ENCODE data around the gene PCDHA8.
"Not testable (repeated sequence)": the region's sequence is repeated elsewhere in the genome, so short reads cannot be mapped to it uniquely, and the experiment has no call there.

The PCDHA8 gene

GRCh38 chr5:140829511-140830501, 11.2 kb upstream of the PCDHA8 start:
- not testable (repeated sequence) for DNase-seq (ENCODE audit: low read depth)

DNA sequence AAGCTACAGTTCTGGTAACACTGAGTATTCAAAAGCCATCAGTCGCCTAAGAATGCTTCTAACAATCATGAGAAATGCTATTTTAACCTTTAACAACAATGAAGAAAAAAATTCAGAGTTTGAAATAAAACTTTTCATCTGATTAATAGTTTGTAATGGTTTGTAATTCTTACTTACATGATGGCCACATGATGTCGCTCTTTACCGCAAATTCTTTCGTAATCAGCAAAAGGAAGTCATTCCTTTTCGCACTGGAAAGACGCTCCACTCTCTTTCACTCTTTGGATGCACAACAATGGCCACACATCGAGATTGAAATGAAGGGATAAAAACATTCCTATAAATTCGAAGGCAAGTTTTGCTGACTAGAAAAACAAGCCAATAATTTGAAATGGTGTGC, 7.0 kb upstream of the PCDHA8 start, which contains the start of gene PCDHA7:
Gene PCDHA7, plus strand, starts transcription at position 277 of the 400 bp plus-strand sequence. Its CDS starts 115 bp downstream, at position 392.
- DNase-seq (ENCODE audit: low read depth): no peak

DNA sequence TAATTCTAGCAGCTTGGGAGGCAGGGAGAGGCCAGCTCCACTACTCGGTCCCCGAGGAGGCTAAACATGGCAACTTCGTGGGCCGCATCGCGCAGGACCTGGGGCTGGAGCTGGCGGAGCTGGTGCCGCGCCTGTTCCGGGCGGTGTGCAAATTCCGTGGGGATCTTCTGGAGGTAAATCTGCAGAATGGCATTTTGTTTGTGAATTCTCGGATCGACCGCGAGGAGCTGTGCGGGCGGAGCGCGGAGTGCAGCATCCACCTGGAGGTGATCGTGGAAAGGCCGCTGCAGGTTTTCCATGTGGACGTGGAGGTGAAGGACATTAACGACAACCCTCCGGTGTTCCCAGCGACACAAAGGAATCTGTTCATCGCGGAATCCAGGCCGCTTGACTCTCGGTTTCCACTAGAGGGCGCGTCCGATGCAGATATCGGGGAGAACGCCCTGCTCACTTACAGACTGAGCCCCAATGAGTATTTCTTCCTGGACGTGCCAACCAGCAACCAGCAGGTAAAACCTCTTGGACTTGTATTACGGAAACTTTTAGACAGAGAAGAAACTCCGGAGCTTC, 6.5 kb upstream of the PCDHA8 start:
- DNase-seq (ENCODE audit: low read depth): not testable (repeated sequence)

GRCh38 chr5:140835622-140836510, 5.1 kb upstream of the PCDHA8 start:
- no peak for DNase-seq (ENCODE audit: low read depth)

- no peak for DNase-seq (ENCODE audit: low read depth)
Measured at GRCh38 chr5:140842798-140843733, 2.1 kb downstream of the PCDHA8 start.

DNA sequence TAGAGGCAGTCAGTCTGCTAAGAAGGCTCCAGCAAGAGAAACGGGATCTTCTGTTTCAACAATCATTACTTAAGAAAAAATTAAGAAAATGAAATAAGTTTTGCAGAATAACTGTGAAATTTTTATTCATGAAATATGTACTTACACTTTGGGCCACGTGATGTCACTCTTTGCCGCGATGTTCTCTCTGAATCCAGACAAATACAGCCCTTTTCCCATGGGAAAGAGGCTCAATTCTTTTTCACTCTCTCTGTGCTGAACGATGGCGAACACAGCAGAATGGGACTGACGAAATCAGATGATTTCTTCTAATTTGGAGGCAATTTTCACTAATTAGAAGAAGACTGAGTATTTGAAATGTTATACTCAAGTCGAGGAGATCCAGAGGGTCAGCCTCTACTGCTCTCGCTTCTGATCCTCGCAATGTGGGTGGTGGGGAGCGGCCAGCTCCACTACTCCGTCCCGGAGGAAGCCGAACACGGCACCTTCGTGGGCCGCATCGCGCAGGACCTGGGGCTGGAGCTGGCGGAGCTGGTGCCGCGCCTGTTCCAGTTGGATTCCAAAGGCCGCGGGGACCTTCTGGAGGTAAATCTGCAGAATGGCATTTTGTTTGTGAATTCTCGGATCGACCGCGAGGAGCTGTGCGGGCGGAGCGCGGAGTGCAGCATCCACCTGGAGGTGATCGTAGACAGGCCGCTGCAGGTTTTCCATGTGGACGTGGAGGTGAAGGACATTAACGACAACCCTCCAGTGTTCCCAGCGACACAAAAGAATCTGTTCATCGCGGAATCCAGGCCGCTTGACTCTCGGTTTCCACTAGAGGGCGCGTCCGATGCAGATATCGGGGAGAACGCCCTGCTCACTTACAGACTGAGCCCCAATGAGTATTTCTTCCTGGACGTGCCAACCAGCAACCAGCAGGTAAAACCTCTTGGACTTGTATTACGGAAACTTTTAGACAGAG, 7.4 kb downstream of the PCDHA8 start, which contains the start of gene PCDHA9:
Gene PCDHA9, plus strand, starts transcription at position 244 of the 964 bp plus-strand sequence. Its CDS starts 114 bp downstream, at position 358.
- DNase-seq (ENCODE audit: low read depth): not testable (repeated sequence)

- not testable (repeated sequence) for DNase-seq (ENCODE audit: low read depth)
Measured at GRCh38 chr5:140849831-140850634, 9.0 kb downstream of the PCDHA8 start.

DNA sequence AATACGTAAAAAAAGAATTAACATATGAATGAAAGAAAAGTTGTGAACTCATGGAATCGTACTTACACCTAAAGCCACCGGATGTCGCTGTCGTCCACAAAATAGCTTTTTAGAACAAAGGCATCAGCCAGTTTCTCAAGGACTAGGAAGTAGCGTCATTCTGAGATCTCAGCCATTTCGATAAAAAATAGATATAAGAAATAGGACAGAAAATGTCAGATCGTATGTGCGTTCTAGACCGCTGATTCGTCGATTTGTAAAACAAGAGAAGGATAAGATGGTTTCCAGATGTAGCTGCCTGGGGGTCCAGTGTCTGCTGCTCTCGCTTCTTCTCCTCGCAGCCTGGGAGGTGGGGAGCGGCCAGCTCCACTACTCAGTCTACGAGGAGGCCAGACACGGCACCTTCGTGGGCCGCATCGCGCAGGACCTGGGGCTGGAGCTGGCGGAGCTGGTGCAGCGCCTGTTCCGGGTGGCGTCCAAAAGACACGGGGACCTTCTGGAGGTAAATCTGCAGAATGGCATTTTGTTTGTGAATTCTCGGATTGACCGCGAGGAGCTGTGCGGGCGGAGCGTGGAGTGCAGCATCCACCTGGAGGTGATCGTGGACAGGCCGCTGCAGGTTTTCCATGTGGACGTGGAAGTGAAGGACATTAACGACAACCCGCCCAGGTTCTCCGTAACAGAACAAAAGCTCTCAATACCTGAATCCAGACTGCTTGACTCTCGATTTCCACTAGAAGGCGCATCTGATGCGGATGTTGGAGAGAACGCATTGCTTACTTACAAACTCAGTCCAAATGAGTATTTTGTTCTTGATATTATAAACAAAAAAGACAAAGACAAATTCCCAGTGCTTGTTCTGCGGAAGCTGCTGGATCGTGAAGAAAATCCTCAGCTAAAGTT, 15.0 kb downstream of the PCDHA8 start, which contains the start of gene PCDHA10:
Gene PCDHA10, plus strand, starts transcription at position 126 of the 903 bp plus-strand sequence. Its CDS starts 152 bp downstream, at position 278.
- DNase-seq (ENCODE audit: low read depth): no peak

GRCh38 chr5:140857177-140857986, 16.4 kb downstream of the PCDHA8 start:
- DNase-seq (ENCODE audit: low read depth): no peak

DNA sequence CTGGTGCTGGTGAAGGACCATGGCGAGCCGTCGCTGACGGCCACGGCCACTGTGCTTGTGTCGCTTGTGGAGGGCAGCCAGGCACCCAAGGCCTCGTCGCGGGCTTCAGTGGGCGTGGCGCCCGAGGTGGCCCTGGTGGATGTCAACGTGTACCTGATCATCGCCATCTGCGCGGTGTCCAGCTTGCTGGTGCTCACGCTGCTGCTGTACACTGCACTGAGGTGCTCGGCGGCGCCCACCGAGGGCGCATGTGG, 16.9 kb downstream of the PCDHA8 start:
- DNase-seq (ENCODE audit: low read depth): no peak

DNA sequence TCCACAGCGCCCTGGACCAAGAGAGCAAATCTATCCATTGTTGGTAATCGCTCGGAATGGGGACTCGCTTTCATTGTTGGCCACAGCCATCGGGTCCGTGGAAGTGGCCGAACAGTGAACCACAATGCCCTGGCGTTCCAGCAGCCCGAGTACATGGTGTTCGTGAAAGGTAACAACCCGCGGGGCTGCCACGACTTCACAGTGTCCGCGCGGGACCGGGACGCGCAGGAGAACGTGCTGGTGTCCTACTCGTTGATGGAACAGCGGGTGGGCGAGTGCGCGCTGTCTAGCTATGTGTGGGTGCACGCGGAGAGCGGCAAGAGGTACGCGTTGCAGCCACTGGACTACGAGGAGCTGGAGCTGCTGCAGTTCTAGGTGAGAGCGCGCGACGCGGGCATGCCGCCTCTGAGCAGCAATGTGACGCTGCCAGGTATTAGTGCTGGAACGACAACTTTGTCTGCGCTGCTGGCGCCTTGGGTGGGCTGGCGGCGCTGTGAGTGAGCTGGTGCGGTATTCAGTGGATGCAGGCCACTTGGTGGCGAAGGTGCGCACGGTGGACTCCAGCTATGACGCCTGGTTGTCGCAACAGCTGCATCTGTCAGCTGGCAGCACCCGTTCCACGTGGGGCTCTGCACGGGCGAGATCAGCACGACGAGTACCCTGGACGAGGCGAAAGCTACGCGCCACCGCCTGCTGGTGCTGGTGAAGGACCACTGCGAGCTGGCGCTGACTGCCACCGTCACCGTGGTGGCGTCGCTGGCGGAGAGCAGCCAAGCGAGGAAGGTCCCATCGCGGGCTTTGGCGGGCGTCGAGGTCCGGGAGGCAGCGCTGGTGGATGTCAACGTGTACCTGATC, 21.7 kb downstream of the PCDHA8 start:
- DNase-seq (ENCODE audit: low read depth): no peak

GRCh38 chr5:140868721-140869554, 28.0 kb downstream of the PCDHA8 start, which contains the start of gene PCDHA11:
TSS of gene PCDHA11 (plus strand) at chr5:140868957. CDS start at chr5:140869104, 147 bp downstream.
- no peak for DNase-seq (ENCODE audit: low read depth)

DNA sequence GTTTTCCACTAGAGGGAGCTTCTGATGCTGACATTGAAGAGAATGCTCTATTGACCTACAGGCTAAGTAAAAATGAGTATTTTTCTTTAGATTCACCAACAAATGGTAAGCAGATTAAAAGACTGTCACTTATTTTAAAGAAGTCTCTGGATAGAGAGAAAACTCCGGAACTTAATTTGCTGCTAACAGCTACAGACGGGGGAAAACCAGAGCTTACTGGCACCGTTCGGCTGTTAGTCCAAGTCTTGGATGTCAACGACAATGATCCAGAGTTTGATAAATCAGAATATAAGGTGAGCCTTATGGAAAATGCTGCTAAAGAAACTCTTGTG, 28.5 kb downstream of the PCDHA8 start:
- DNase-seq (ENCODE audit: low read depth): no peak

DNA sequence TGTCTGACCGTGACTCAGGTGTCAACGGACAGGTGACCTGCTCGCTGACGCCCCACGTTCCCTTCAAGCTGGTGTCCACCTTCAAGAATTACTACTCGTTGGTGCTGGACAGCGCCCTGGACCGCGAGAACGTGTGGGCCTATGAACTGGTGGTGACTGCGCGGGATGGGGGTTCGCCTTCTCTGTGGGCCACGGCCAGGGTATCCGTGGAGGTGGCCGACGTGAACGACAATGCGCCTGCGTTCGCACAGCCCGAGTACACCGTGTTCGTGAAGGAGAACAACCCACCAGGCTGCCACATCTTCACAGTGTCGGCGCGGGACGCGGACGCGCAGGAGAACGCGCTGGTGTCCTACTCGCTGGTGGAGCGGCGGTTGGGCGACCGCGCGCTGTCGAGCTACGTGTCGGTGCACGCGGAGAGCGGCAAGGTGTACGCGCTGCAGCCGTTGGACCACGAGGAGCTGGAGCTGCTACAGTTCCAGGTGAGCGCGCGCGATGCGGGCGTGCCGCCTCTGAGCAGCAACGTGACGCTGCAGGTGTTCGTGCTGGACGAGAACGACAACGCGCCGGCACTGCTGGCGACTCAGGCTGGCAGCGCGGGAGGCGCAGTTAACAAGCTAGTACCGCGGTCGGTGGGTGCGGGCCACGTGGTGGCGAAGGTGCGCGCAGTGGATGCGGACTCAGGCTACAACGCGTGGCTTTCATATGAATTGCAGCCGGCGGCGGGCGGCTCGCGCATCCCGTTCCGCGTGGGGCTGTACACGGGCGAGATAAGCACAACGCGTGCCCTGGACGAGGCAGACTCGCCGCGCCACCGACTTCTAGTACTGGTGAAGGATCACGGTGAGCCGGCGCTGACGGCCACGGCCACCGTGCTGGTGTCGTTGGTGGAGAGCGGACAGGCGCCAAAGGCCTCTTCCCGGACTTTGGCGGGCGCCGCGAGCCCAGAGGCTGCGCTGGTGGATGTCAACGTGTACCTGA, 29.5 kb downstream of the PCDHA8 start:
- no peak for DNase-seq (ENCODE audit: low read depth)

Data from stimulated activated CD8-positive, alpha-beta memory T cell treated with anti-CD3 and anti-CD28 coated beads, Interleukin-7, amount 100 ng/mL, for 24 hours (primary cell).